Measurements from ENCODE around the gene LEFTY1.

DNA sequence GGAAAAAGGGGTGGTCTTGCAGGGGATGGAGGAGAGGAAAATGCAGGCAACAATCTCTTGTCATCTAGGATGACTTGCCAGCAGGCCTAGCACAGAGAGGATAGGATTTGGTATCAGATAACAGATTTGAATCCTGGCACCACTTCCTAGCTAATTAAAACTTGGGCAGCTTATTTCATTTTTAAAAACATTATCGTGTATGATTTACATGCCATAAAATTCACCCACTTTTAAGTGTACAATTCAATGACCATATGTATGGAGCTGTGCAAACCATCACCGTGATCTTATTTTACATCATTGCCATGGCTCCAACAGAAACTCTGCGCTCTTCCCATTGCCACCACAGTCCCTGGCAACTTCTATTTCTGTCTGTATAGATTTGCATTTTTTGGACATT is 28.2 kb upstream of the LEFTY1 start:
- TF ChIP-seq, protein P1, sequence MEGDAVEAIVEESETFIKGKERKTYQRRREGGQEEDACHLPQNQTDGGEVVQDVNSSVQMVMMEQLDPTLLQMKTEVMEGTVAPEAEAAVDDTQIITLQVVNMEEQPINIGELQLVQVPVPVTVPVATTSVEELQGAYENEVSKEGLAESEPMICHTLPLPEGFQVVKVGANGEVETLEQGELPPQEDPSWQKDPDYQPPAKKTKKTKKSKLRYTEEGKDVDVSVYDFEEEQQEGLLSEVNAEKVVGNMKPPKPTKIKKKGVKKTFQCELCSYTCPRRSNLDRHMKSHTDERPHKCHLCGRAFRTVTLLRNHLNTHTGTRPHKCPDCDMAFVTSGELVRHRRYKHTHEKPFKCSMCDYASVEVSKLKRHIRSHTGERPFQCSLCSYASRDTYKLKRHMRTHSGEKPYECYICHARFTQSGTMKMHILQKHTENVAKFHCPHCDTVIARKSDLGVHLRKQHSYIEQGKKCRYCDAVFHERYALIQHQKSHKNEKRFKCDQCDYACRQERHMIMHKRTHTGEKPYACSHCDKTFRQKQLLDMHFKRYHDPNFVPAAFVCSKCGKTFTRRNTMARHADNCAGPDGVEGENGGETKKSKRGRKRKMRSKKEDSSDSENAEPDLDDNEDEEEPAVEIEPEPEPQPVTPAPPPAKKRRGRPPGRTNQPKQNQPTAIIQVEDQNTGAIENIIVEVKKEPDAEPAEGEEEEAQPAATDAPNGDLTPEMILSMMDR (IDR thresholded peaks at IDR 0.05; ENCODE audit: insufficient read depth, low read length): no peak
- TF ChIP-seq GABPA (IDR thresholded peaks at IDR 0.05; ENCODE audit: low read depth): no peak
- TF ChIP-seq POLR2AphosphoS5 (IDR thresholded peaks at IDR 0.05; ENCODE audit: low read depth): no peak
- TF ChIP-seq, protein P2, sequence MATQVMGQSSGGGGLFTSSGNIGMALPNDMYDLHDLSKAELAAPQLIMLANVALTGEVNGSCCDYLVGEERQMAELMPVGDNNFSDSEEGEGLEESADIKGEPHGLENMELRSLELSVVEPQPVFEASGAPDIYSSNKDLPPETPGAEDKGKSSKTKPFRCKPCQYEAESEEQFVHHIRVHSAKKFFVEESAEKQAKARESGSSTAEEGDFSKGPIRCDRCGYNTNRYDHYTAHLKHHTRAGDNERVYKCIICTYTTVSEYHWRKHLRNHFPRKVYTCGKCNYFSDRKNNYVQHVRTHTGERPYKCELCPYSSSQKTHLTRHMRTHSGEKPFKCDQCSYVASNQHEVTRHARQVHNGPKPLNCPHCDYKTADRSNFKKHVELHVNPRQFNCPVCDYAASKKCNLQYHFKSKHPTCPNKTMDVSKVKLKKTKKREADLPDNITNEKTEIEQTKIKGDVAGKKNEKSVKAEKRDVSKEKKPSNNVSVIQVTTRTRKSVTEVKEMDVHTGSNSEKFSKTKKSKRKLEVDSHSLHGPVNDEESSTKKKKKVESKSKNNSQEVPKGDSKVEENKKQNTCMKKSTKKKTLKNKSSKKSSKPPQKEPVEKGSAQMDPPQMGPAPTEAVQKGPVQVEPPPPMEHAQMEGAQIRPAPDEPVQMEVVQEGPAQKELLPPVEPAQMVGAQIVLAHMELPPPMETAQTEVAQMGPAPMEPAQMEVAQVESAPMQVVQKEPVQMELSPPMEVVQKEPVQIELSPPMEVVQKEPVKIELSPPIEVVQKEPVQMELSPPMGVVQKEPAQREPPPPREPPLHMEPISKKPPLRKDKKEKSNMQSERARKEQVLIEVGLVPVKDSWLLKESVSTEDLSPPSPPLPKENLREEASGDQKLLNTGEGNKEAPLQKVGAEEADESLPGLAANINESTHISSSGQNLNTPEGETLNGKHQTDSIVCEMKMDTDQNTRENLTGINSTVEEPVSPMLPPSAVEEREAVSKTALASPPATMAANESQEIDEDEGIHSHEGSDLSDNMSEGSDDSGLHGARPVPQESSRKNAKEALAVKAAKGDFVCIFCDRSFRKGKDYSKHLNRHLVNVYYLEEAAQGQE (IDR thresholded peaks at IDR 0.05; ENCODE audit: insufficient replicate concordance, low read depth): no peak
- no peak for TF ChIP-seq SPI1 (IDR thresholded peaks at IDR 0.05; ENCODE audit: borderline replicate concordance, low read depth)
